GM23338 (cell line): ENCODE data around the gene EMX1. TPM values are rescaled to one million over a fixed set of nuclear protein-coding genes. Genes with fewer than 3 reads are reported as not detected.

Experiments
- ATAC-seq: fragments of 200-7000 bp; cut with Tn5 transposase; 3 replicates; pipeline ENCODE4 v1.9.1; 2020
- DNase-seq: peaks from one replicate; pipeline ENCODE4 v3.0.0-alpha.2; 2015; ENCODE audit warnings: low spot score
- H2AFZ ChIP-seq: fragments of 200-600 bp; sonication (generic); 2 replicates; pipeline ENCODE4 v1.8.0; 2016; ENCODE audit warnings: antibody characterized with exemption, mild to moderate bottlenecking, moderate library complexity
- H3F3A ChIP-seq: fragments of 200-600 bp; sonication (generic); replicated peaks from 2 replicates; pipeline ENCODE4 v1.8.0; 2017; ENCODE audit warnings: antibody characterized with exemption, mixed run types, low read depth
- H3K27ac ChIP-seq: fragments of 200-600 bp; sonication (generic); 2 replicates; pipeline ENCODE4 v1.6.1; 2016; ENCODE audit warnings: low read depth
- H3K27me3 ChIP-seq: fragments of 200-600 bp; sonication (generic); 2 replicates; pipeline ENCODE4 v1.8.0; 2016; ENCODE audit warnings: mild to moderate bottlenecking, mixed run types, moderate library complexity; ENCODE audit not compliant: insufficient read depth
- H3K36me3 ChIP-seq: fragments of 200-600 bp; sonication (generic); 2 replicates; pipeline ENCODE4 v1.8.0; 2016; ENCODE audit warnings: mild to moderate bottlenecking; ENCODE audit not compliant: insufficient read depth
- H3K4me1 ChIP-seq: fragments of 200-600 bp; sonication (generic); 2 replicates; pipeline ENCODE4 v1.8.0; 2016; ENCODE audit warnings: mild to moderate bottlenecking, moderate library complexity; ENCODE audit not compliant: insufficient read depth
- H3K4me2 ChIP-seq: fragments of 200-600 bp; sonication (generic); 2 replicates; pipeline ENCODE4 v1.7.1; 2017; ENCODE audit warnings: mixed run types
- H3K4me3 ChIP-seq: fragments of 200-600 bp; sonication (generic); 2 replicates; pipeline ENCODE4 v1.6.1; 2016; ENCODE audit warnings: mixed run types
- H3K79me2 ChIP-seq: fragments of 200-600 bp; sonication (generic); replicated peaks from 2 replicates; pipeline ENCODE4 v1.8.0; 2017; ENCODE audit warnings: mild to moderate bottlenecking; ENCODE audit not compliant: insufficient read depth
- H3K9me2 ChIP-seq: fragments of 200-600 bp; sonication (generic); 2 replicates; pipeline ENCODE4 v1.8.0; 2017; ENCODE audit not compliant: insufficient read depth
- H4K20me1 ChIP-seq: fragments of 200-600 bp; sonication (generic); replicated peaks from 2 replicates; pipeline ENCODE4 v1.8.0; 2017; ENCODE audit warnings: mild to moderate bottlenecking; ENCODE audit not compliant: insufficient read depth
- H3K27ac Mint-ChIP-seq: 2 replicates; pipeline ENCODE4 v1.8.0; 2020; ENCODE audit warnings: inconsistent platforms, mild to moderate bottlenecking, moderate library complexity, mixed read lengths
- H3K27me3 Mint-ChIP-seq: 3 replicates; pipeline ENCODE4 v1.8.0; 2022; ENCODE audit warnings: low read depth, mild to moderate bottlenecking, moderate library complexity, mixed read lengths, inconsistent platforms; ENCODE audit not compliant: insufficient read depth, poor library complexity
- H3K36me3 Mint-ChIP-seq: 3 replicates; pipeline ENCODE4 v1.8.0; 2021; ENCODE audit warnings: low read depth, mild to moderate bottlenecking, inconsistent platforms, moderate library complexity, mixed read lengths
- H3K4me1 Mint-ChIP-seq: 3 replicates; pipeline ENCODE4 v1.8.0; 2020; ENCODE audit warnings: mild to moderate bottlenecking, inconsistent platforms, mixed read lengths
- H3K4me3 Mint-ChIP-seq: 3 replicates; pipeline ENCODE4 v1.8.0; 2021; ENCODE audit warnings: moderate library complexity, mild to moderate bottlenecking, inconsistent platforms, mixed read lengths
- H3K9me3 Mint-ChIP-seq: 3 replicates; pipeline ENCODE4 v1.8.0; 2020; ENCODE audit warnings: moderate library complexity, mild to moderate bottlenecking, inconsistent platforms, mixed read lengths
- EZH2 ChIP-seq: fragments of 200-600 bp; sonication (generic); IDR thresholded peaks from one replicate; pipeline ENCODE4 v1.8.0; 2017; ENCODE audit warnings: antibody characterized with exemption, mild to moderate bottlenecking, low read depth; ENCODE audit not compliant: unreplicated experiment
- EZH2phosphoT487 ChIP-seq: fragments of 200-600 bp; sonication (generic); IDR thresholded peaks from one replicate; pipeline ENCODE4 v1.8.1; 2018; ENCODE audit warnings: antibody characterized with exemption; ENCODE audit not compliant: unreplicated experiment
- JUNB ChIP-seq: IDR thresholded peaks from one replicate; pipeline ENCODE4 v1.6.1; 2016; ENCODE audit warnings: antibody characterized with exemption; ENCODE audit not compliant: unreplicated experiment
- NANOG ChIP-seq: IDR thresholded peaks from 2 replicates; pipeline ENCODE4 v1.6.1; 2016; ENCODE audit warnings: antibody characterized with exemption, borderline replicate concordance
- POLR2AphosphoS5 ChIP-seq: IDR thresholded peaks from 2 replicates; pipeline ENCODE4 v1.6.1; 2016; ENCODE audit warnings: antibody characterized with exemption, low read depth
- STAT1 ChIP-seq: IDR thresholded peaks from one replicate; pipeline ENCODE4 v1.6.1; 2016; ENCODE audit warnings: antibody characterized with exemption; ENCODE audit not compliant: unreplicated experiment
- ZNF114 ChIP-seq: fragments of 250-450 bp; sonication (Bioruptor Pico); IDR thresholded peaks from 2 replicates; pipeline ENCODE4 v1.5.0; 2020; ENCODE audit warnings: mild to moderate bottlenecking, moderate library complexity
- polyA plus RNA-seq: library from polyadenylated mRNA; unstranded; fragments of >200 nt; fragmentation: Nextera tagmentation; extraction: Ambion mirVana; gene quantifications from 2 replicates; pipeline ENCODE4 v1.2.1, GENCODE V29; 2016
- total RNA-seq: library from RNA; depleted of rRNA; stranded (reverse); fragments of >200 nt; shearing (Covaris generic); gene quantifications from 2 replicates; pipeline ENCODE4 v1.2.3, GENCODE V29; 2014
- TF ChIP-seq, protein P1 (sequence below): IDR thresholded peaks from one replicate; pipeline ENCODE4 v1.6.1; 2018; ENCODE audit warnings: antibody characterized with exemption; ENCODE audit not compliant: unreplicated experiment
- TF ChIP-seq, protein P2 (sequence below), 2 experiments: fragments of 200-600 bp in 1 of 2; sonication (generic) in 1 of 2; conservative IDR thresholded peaks; 2 replicates each; pipeline versions ENCODE4 v1.5.1 to v1.6.1; 2016 to 2017; ENCODE audit warnings: antibody characterized with exemption in 2 of 2, low read depth in 2 of 2, mild to moderate bottlenecking in 2 of 2, moderate library complexity in 1 of 2
- TF ChIP-seq, protein P3 (sequence below): IDR thresholded peaks from 2 replicates; pipeline ENCODE4 v1.6.1; 2016; ENCODE audit warnings: antibody characterized with exemption

The EMX1 gene
- total and polyA plus RNA-seq, 2 experiments from 2014 or later = 3.9 to 7.9 TPM

DNA sequence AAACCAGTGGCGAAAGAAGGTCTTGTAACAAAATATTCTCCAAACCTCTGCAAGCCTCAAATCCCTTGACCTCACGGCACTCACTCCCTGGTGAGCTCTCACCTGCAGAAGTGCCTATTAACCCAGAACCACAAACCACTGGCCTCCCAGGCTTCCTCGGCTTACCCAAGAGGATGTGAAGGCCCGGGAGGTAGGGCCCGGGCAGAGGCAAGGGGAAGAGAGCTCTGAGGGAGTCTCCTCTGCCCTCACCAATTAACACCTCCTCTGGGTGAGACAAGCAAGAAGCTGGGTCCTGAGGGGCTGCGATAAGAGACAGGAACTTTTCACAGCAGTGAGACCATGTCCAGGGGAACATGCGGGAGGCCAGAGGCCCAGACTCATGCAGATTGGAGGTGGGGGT, 53.7 kb downstream of the EMX1 start:
- no peaks in the 10 kb centered on the region for H3K36me3 Mint-ChIP-seq
- H3K27ac Mint-ChIP-seq = no peak overlapping the region
- H3K4me1 Mint-ChIP-seq = peaks cover 50% of the 10 kb centered on the region
- DNase-seq (no peak), ATAC-seq (no peak)
- H3K4me3 ChIP-seq = no peak overlapping the region
- no peak overlapping the region for H3K27ac ChIP-seq
- H3K4me3 Mint-ChIP-seq = no peak overlapping the region
- H3F3A ChIP-seq = no peaks in the 10 kb centered on the region
- peaks cover 30% of the 10 kb centered on the region for H3K4me1 ChIP-seq
- peaks cover 5% of the 10 kb centered on the region for H3K27me3 Mint-ChIP-seq
- no peaks in the 10 kb centered on the region for H3K27me3 ChIP-seq
- TF ChIP-seq POLR2AphosphoS5 (no peak), JUNB (no peak), STAT1 (no peak), ZNF114 (CRISPR knock-in tag) (no peak), EZH2phosphoT487 (no peak), EZH2 (no peak), NANOG (no peak)
- TF ChIP-seq, protein P1, sequence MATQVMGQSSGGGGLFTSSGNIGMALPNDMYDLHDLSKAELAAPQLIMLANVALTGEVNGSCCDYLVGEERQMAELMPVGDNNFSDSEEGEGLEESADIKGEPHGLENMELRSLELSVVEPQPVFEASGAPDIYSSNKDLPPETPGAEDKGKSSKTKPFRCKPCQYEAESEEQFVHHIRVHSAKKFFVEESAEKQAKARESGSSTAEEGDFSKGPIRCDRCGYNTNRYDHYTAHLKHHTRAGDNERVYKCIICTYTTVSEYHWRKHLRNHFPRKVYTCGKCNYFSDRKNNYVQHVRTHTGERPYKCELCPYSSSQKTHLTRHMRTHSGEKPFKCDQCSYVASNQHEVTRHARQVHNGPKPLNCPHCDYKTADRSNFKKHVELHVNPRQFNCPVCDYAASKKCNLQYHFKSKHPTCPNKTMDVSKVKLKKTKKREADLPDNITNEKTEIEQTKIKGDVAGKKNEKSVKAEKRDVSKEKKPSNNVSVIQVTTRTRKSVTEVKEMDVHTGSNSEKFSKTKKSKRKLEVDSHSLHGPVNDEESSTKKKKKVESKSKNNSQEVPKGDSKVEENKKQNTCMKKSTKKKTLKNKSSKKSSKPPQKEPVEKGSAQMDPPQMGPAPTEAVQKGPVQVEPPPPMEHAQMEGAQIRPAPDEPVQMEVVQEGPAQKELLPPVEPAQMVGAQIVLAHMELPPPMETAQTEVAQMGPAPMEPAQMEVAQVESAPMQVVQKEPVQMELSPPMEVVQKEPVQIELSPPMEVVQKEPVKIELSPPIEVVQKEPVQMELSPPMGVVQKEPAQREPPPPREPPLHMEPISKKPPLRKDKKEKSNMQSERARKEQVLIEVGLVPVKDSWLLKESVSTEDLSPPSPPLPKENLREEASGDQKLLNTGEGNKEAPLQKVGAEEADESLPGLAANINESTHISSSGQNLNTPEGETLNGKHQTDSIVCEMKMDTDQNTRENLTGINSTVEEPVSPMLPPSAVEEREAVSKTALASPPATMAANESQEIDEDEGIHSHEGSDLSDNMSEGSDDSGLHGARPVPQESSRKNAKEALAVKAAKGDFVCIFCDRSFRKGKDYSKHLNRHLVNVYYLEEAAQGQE = no peak
- H3K4me2 ChIP-seq = no peak overlapping the region
- H3K9me2 ChIP-seq = no peaks in the 10 kb centered on the region
- H3K36me3 ChIP-seq = no peaks in the 10 kb centered on the region
- no peaks in the 10 kb centered on the region for H3K9me3 Mint-ChIP-seq
- H2AFZ ChIP-seq = no peak overlapping the region
- no peaks in the 10 kb centered on the region for H4K20me1 ChIP-seq
- H3K79me2 ChIP-seq = no peaks in the 10 kb centered on the region

DNA sequence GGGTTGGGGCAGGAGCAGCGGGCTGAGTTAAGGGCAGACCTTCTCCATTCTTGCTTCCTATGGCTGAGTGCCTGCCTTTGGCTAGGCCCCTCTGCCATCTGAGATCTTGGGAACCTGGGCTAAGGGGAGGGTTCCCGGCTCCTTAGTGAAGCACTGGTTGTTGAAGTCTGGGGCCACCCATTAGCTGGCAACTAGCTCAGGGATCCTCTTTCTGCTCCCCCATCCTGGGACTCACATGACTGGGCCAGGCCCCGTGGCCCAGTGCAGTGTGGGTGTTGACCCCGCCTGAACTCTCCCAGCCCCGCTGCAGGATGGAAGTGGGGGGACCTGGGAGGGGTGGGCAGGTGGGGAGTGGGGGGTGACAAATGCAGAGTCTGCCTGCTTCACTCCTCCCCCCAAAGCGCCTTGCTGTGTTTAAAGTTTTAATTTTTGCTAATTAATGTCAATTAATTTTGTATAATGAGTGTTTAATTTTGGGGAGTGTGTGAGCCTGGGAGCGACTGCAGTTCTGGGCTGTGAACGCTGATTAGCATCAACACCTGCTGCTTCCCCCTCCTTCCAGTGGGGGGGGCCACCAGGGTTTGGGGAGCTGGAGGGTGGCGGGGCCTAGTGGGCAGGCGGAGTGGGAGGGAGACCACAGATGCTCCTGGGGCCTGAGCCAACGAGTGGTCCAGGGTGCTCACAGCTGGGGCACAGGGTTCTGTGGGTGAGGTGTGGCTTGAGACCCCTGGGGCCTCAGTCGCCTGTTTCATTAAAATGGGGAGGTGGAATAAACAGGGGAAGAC, 55.2 kb downstream of the EMX1 start:
- Histone ChIP-seq H3K36me3 (no peaks in the 10 kb centered on the region), H3K4me2 (no peak overlapping the region), H2AFZ (no peak overlapping the region), H3K4me3 (no peak overlapping the region), H4K20me1 (no peaks in the 10 kb centered on the region), H3K27me3 (no peaks in the 10 kb centered on the region), H3K79me2 (no peaks in the 10 kb centered on the region), H3K9me2 (no peaks in the 10 kb centered on the region), H3K27ac (no peak overlapping the region), H3K4me1 (peaks cover 41% of the 10 kb centered on the region), H3F3A (no peaks in the 10 kb centered on the region)
- Mint-ChIP-seq H3K9me3 (no peaks in the 10 kb centered on the region), H3K4me1 (peaks cover 56% of the 10 kb centered on the region), H3K27ac (peak overlapping the region; percentile 70; the same call in 1 of the 2 replicates), H3K36me3 (no peaks in the 10 kb centered on the region), H3K27me3 (peaks cover 7% of the 10 kb centered on the region), H3K4me3 (no peak overlapping the region)
- TF ChIP-seq, protein P2, sequence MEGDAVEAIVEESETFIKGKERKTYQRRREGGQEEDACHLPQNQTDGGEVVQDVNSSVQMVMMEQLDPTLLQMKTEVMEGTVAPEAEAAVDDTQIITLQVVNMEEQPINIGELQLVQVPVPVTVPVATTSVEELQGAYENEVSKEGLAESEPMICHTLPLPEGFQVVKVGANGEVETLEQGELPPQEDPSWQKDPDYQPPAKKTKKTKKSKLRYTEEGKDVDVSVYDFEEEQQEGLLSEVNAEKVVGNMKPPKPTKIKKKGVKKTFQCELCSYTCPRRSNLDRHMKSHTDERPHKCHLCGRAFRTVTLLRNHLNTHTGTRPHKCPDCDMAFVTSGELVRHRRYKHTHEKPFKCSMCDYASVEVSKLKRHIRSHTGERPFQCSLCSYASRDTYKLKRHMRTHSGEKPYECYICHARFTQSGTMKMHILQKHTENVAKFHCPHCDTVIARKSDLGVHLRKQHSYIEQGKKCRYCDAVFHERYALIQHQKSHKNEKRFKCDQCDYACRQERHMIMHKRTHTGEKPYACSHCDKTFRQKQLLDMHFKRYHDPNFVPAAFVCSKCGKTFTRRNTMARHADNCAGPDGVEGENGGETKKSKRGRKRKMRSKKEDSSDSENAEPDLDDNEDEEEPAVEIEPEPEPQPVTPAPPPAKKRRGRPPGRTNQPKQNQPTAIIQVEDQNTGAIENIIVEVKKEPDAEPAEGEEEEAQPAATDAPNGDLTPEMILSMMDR (conservative IDR thresholded peaks at IDR 0.05; ENCODE audit: low read depth in 2 of 2) = peak in 1 of 2 experiments; percentile 13; a peak in 1 of 4 replicates
- TF ChIP-seq, protein P3, sequence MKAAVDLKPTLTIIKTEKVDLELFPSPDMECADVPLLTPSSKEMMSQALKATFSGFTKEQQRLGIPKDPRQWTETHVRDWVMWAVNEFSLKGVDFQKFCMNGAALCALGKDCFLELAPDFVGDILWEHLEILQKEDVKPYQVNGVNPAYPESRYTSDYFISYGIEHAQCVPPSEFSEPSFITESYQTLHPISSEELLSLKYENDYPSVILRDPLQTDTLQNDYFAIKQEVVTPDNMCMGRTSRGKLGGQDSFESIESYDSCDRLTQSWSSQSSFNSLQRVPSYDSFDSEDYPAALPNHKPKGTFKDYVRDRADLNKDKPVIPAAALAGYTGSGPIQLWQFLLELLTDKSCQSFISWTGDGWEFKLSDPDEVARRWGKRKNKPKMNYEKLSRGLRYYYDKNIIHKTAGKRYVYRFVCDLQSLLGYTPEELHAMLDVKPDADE = no peak
- DNase-seq (no peak), ATAC-seq (peak; percentile 16)
